AG04449 (cell line): ENCODE results near the gene DDX56.
"Not testable (repeated sequence)": the region's sequence is repeated elsewhere in the genome, so short reads cannot be mapped to it uniquely, and the experiment has no call there.

Source experiments
- CTCF ChIA-PET: fragments of 350-600 bp; formaldehyde crosslinking; extraction: SDS; loops from one replicate; lab custom pipeline; 2021; ENCODE audit warnings: antibody characterized with exemption; lab: Yijun Ruan, JAX
- POLR2A ChIA-PET: fragments of 400-600, 350-600 bp; formaldehyde crosslinking; extraction: SDS; loops from one replicate; lab custom pipeline; 2020; ENCODE audit warnings: antibody characterized with exemption, inconsistent platforms; lab: Yijun Ruan, JAX
- DNase-seq: peaks from one replicate; pipeline ENCODE4 v3.0.0-alpha.2; 2010; ENCODE audit warnings: low read depth, low spot score
- H3K4me3 ChIP-seq: 2 replicates; pipeline ENCODE4 v1.5.1; 2011; ENCODE audit warnings: low read depth, mild to moderate bottlenecking, control low read depth, low read length
- TF ChIP-seq, protein P1 (sequence below): IDR thresholded peaks from one replicate; pipeline ENCODE4 v1.5.1; 2011; ENCODE audit warnings: mild to moderate bottlenecking, moderate library complexity, low read length, control low read depth, inconsistent platforms; ENCODE audit not compliant: insufficient read depth; ENCODE audit errors: missing control alignments

The DDX56 gene

DNA sequence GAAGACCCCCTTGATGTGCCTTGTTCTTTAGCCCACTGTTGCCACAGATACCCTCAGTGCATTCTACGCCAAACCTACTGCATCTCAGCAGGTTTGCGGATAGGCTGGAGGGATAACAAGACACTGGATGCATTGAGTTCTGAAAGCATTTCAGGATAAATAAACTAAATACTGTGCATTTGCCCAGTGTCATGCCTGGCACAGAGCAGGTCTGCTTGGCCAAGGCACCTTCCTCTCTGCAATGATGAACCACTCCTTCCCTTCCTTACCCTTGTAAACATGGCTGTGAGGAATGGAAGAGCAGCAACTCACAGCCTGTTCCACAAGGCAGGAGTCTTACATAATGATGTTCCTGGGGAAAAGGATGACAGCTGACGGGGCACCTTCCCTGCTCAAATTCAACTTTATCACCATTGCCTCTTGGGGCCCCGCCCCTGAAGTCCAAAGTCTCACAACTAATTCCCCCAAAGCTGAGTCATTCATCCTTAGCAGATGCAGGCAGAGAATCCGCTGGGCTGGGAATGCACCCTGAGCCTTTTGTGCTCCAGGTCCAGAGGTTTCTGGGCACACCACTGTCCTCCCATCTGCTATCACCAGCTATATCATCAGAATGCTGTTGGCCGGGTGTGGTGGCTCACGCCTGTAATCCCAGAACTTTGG is 11.6 kb downstream of the DDX56 start:
- TF ChIP-seq, protein P1, sequence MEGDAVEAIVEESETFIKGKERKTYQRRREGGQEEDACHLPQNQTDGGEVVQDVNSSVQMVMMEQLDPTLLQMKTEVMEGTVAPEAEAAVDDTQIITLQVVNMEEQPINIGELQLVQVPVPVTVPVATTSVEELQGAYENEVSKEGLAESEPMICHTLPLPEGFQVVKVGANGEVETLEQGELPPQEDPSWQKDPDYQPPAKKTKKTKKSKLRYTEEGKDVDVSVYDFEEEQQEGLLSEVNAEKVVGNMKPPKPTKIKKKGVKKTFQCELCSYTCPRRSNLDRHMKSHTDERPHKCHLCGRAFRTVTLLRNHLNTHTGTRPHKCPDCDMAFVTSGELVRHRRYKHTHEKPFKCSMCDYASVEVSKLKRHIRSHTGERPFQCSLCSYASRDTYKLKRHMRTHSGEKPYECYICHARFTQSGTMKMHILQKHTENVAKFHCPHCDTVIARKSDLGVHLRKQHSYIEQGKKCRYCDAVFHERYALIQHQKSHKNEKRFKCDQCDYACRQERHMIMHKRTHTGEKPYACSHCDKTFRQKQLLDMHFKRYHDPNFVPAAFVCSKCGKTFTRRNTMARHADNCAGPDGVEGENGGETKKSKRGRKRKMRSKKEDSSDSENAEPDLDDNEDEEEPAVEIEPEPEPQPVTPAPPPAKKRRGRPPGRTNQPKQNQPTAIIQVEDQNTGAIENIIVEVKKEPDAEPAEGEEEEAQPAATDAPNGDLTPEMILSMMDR: no peak
- ChIA-PET CTCF (interaction anchor here (1.3 to 5.5 kb wide), 5 partner anchors 14 to 321 kb away, joined by 3 to 79 read pairs (median 20); partner anchors contain the start of gene DDX56), POLR2A (interaction anchor here (1.1 kb wide), 1 partner anchor 12 kb away, joined by 4 read pairs; the partner anchor contains the start of gene DDX56)
- no peak for DNase-seq
- no peak overlapping the region for H3K4me3 ChIP-seq

DNA sequence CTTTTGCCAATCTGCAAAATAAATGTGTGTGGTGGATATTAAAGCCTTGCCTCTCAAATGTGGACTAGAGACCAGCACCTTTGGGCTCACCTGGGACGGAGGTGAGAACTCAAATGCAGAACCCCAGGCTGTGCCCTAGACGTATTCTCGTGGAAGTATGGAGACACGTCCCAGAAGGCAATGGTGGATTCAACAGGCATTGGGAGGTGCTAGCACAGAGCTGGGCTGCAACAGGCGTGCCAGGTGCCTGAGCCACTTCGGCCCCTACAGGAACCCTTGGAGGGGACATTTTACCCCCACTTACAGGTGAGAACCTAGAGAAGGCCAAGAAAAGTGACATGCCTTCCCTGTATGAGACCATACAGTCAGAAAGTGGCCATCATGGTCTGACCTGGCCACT is 12.2 kb downstream of the DDX56 start:
- no peak overlapping the region for H3K4me3 ChIP-seq
- ChIA-PET POLR2A (interaction anchor here (1.1 kb wide), 1 partner anchor 12 kb away, joined by 4 read pairs; the partner anchor contains the start of gene DDX56), CTCF (interaction anchor here (1.0 to 5.5 kb wide), 4 partner anchors 8 to 320 kb away, joined by 7 to 79 read pairs (median 16); partner anchors contain the start of gene DDX56)
- TF ChIP-seq, protein P1: no peak
- DNase-seq: no peak

DNA sequence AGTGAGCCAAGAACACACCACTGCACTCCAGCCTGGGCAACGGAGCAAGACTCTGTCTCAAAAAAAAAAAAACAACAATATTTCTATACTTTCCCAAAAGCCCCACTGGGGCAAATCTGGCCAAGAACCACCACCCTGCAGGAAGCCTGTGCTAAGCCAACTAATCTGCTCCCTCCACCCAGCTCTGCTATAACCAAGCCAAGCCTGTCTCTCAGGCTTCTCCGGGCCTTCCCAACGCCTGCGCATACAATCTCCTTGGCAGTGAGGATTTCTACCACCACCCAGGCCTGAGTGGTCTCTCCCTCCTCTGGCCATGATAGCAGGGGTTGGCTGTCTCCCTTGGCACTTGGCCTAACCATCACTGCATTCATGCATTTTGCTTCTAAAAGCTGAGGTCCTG is 14.2 kb downstream of the DDX56 start:
- no peak for DNase-seq
- TF ChIP-seq, protein P1: no peak
- no peak overlapping the region for H3K4me3 ChIP-seq
- ChIA-PET POLR2A (no interaction called here), CTCF (interaction anchor here (1.7 to 2.8 kb wide), 4 partner anchors 8 to 318 kb away, joined by 5 to 20 read pairs (median 10); no protein-coding TSS in a partner anchor)

DNA sequence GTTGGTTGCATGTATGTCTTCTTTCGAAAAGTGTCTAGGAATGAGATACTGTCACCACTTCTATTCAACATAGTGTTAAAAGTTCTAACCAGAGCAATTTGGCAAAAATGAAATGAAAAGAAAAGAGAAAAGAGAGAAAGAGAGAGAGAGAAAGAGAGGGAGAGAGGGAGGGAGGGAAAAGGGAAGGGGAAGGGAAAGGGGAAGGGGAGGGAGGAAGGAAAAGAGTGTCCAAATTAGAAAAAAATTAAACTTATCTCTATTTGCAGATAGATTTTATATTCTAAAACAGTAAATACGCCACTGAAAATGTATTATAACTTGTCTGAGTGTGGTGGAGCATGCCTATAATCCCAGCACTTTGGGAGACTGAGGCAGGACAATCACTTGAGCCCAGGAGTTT is 16.2 kb downstream of the DDX56 start:
- ChIA-PET POLR2A (no interaction called here), CTCF (interaction anchor here (2.0 kb wide), 1 partner anchor 10 kb away, joined by 6 read pairs; no protein-coding TSS in a partner anchor)
- H3K4me3 ChIP-seq: no peak overlapping the region
- no peak for DNase-seq
- TF ChIP-seq, protein P1: no peak

DNA sequence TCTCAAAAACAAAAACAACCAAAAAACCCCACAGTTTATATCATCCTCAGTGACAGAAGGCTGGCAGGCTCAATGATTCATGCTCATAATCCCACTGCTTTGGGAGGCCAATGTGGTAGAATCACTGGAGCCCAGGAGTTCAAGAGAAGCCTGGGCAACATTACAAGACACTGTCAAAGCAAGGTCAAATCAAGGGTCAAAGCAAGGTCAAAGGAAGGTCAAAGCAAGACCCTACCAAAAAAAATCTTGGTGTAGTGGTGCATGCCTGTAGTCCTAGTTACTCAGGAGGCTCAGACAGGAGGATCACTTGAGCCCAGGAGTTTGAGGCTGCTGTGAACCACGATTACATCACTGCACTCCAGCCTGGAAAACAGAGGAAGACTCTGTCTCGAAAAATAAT is 18.4 kb downstream of the DDX56 start:
- no peak overlapping the region for H3K4me3 ChIP-seq
- no peak for DNase-seq
- ChIA-PET POLR2A (no interaction called here), CTCF (no interaction called here)
- TF ChIP-seq, protein P1: no peak

DNA sequence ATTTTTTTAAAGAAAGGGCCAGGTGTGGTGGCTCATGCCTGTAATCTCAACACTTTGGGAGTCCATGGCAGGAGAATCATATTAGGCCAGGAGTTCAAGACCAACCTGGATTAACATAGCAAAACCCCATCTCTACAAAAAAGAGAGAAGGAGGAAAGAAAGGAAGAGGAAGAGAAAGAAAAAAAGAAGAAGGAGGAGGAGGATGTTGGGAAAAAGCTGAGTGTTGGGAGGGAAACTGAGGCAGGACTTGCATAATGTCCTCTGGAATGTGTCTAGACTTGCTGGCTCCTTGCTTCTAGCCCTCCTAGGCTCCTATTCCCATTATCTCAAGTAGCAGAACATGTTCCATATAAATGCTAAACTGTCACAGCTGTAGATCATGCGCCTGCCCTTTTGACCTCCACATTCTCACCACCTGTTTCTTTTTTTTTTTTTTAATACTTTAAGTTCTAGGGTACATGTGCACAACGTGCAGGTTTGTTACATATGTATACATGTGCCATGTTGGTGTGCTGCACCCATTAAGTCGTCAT is 21.2 kb downstream of the DDX56 start:
- H3K4me3 ChIP-seq, DNase-seq, POLR2A ChIA-PET: not testable (repeated sequence)
- CTCF ChIA-PET: interaction anchor here (3.1 kb wide), 1 partner anchor 13 kb away, joined by 23 read pairs; no protein-coding TSS in a partner anchor
